ENCODE measurements around the gene OOEP.

DNA sequence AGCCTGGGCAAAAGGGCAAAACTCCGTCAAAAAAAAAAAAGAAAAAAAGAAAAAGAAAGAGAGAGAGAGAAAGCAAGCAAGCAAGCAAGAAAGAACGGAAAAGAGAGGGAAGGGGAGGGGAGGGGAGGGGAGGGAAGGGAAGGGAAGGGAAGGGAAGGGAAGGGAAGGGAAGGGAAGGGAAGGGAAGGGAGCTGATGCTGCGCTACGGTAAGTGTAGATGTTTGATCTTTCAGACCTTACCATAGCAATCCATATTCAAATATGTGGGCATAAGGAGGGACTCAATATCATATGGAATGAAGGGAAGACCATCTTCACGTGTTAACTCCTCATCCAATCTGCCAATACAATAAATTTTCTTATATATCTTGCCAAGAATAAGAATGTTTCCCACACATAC is 27.5 kb downstream of the OOEP start:
- no peak for TF ChIP-seq POLR2A (IDR thresholded peaks at IDR 0.05; ENCODE audit: low read depth)
- TF ChIP-seq, protein P1, sequence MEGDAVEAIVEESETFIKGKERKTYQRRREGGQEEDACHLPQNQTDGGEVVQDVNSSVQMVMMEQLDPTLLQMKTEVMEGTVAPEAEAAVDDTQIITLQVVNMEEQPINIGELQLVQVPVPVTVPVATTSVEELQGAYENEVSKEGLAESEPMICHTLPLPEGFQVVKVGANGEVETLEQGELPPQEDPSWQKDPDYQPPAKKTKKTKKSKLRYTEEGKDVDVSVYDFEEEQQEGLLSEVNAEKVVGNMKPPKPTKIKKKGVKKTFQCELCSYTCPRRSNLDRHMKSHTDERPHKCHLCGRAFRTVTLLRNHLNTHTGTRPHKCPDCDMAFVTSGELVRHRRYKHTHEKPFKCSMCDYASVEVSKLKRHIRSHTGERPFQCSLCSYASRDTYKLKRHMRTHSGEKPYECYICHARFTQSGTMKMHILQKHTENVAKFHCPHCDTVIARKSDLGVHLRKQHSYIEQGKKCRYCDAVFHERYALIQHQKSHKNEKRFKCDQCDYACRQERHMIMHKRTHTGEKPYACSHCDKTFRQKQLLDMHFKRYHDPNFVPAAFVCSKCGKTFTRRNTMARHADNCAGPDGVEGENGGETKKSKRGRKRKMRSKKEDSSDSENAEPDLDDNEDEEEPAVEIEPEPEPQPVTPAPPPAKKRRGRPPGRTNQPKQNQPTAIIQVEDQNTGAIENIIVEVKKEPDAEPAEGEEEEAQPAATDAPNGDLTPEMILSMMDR (IDR thresholded peaks at IDR 0.05) = no peak

All from esophagus muscularis mucosa (tissue), 3 donors.